Uterus (tissue), 2 donors: Measurements from ENCODE around the gene MVB12A.

Experiments used
- CTCF ChIP-seq, 4 experiments: fragments of 200-600 bp in 2 of 4; fragments of 450-650 bp in 2 of 4; sonication (generic) in 2 of 4; IDR thresholded peaks; one replicate each; pipeline ENCODE4 v1.5.1; 2016 to 2019; ENCODE audit warnings: antibody characterized with exemption in 4 of 4, mild to moderate bottlenecking in 2 of 4, moderate library complexity in 1 of 4
- POLR2A ChIP-seq, 2 donors: fragments of 450-650 bp; IDR thresholded peaks; one replicate each; pipeline ENCODE4 v1.6.1; 2016; ENCODE audit warnings: antibody characterized with exemption in 2 of 2, mild to moderate bottlenecking in 1 of 2, moderate library complexity in 1 of 2

DNA sequence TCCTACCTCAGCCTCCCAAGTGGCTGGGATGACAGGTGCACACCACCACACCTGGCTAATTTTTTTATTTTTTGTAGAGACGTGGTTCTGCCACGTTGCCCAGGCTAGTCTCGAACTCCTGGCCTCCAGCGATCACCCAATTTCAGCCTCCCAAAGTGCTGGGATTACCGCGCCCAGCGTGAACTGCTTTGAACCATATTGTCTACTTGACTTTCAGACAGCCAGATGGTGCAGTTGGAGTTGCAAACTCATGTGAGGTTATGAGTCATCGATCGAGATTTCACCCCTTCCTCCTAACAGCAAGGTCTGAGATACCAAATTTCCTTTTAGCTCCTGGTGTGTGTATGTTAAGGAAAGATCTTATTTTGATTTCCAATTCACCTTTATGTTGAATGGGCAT lies 53.2 kb downstream of the MVB12A start:
- TF ChIP-seq CTCF (IDR thresholded peaks at IDR 0.05), result no peak
- no peak for TF ChIP-seq POLR2A (IDR thresholded peaks at IDR 0.05)
